GM12892 (cell line): ENCODE data around the gene SERPINA12.

Experiments used
- POLR2A ChIP-seq: IDR thresholded peaks from 2 replicates; pipeline ENCODE4 v1.6.1; 2011; ENCODE audit warnings: low read depth, low read length, control low read depth
- POLR2AphosphoS5 ChIP-seq: IDR thresholded peaks from 2 replicates; pipeline ENCODE4 v1.6.1; 2011; ENCODE audit warnings: low read depth, low read length, control low read depth
- TAF1 ChIP-seq: IDR thresholded peaks from 2 replicates; pipeline ENCODE4 v1.6.1; 2011; ENCODE audit warnings: low read depth, mild to moderate bottlenecking, control low read depth, low read length, borderline replicate concordance

GRCh38 chr14:94524093-94524492 lies 14.8 kb upstream of the SERPINA12 start:
- TF ChIP-seq POLR2A (no peak), TAF1 (no peak), POLR2AphosphoS5 (no peak)
